HEK293 (cell line): ENCODE data around the gene FOXJ2.

Experiments used
- BCL11A ChIP-seq: fragments of 450-650 bp; formaldehyde crosslinking; IDR thresholded peaks from 2 replicates; pipeline ENCODE4 v1.5.1; 2016; ENCODE audit warnings: low read depth, missing biosample characterization, missing genetic modification characterization
- GLIS2 ChIP-seq: fragments of 450-650 bp; formaldehyde crosslinking; IDR thresholded peaks from 2 replicates; pipeline ENCODE4 v1.5.1; 2016; ENCODE audit warnings: missing biosample characterization, missing genetic modification characterization
- KLF7 ChIP-seq: fragments of 450-650 bp; formaldehyde crosslinking; IDR thresholded peaks from 2 replicates; pipeline ENCODE4 v1.5.1; 2016; ENCODE audit warnings: missing biosample characterization, missing genetic modification characterization, borderline replicate concordance
- SCRT1 ChIP-seq: fragments of 450-650 bp; formaldehyde crosslinking; IDR thresholded peaks from 2 replicates; pipeline ENCODE4 v1.5.1; 2016; ENCODE audit warnings: missing biosample characterization, missing genetic modification characterization, borderline replicate concordance
- SCRT2 ChIP-seq: fragments of 450-650 bp; formaldehyde crosslinking; IDR thresholded peaks from 2 replicates; pipeline ENCODE4 v1.5.1; 2016; ENCODE audit warnings: missing biosample characterization, missing genetic modification characterization
- ZBTB11 ChIP-seq: fragments of 450-650 bp; formaldehyde crosslinking; conservative IDR thresholded peaks from 2 replicates; pipeline ENCODE4 v1.5.1; 2016; ENCODE audit warnings: low read depth, missing biosample characterization, missing genetic modification characterization
- ZFHX2 ChIP-seq: fragments of 450-650 bp; formaldehyde crosslinking; conservative IDR thresholded peaks from 2 replicates; pipeline ENCODE4 v1.5.1; 2016; ENCODE audit warnings: missing biosample characterization, missing genetic modification characterization
- ZFP41 ChIP-seq: fragments of 450-650 bp; formaldehyde crosslinking; IDR thresholded peaks from 2 replicates; pipeline ENCODE4 v1.5.1; 2016; ENCODE audit warnings: missing biosample characterization, missing genetic modification characterization, borderline replicate concordance
- ZNF10 ChIP-seq: fragments of 450-650 bp; formaldehyde crosslinking; IDR thresholded peaks from 2 replicates; pipeline ENCODE4 v1.5.1; 2017; ENCODE audit warnings: missing biosample characterization, missing genetic modification characterization
- ZNF112 ChIP-seq: fragments of 450-650 bp; formaldehyde crosslinking; IDR thresholded peaks from 2 replicates; pipeline ENCODE4 v1.5.0; 2017; ENCODE audit warnings: missing biosample characterization, missing genetic modification characterization
- ZNF16 ChIP-seq: fragments of 450-650 bp; formaldehyde crosslinking; IDR thresholded peaks from 2 replicates; pipeline ENCODE4 v1.5.1; 2016; ENCODE audit warnings: low read depth, missing biosample characterization, missing genetic modification characterization
- ZNF211 ChIP-seq: fragments of 450-650 bp; formaldehyde crosslinking; IDR thresholded peaks from 2 replicates; pipeline ENCODE4 v1.5.1; 2016; ENCODE audit warnings: low read depth, missing biosample characterization, missing genetic modification characterization
- ZNF239 ChIP-seq: fragments of 450-650 bp; formaldehyde crosslinking; IDR thresholded peaks from 2 replicates; pipeline ENCODE4 v1.5.1; 2016; ENCODE audit warnings: missing biosample characterization, missing genetic modification characterization
- ZNF266 ChIP-seq: fragments of 450-650 bp; formaldehyde crosslinking; IDR thresholded peaks from 2 replicates; pipeline ENCODE4 v1.5.1; 2016; ENCODE audit warnings: missing biosample characterization, missing genetic modification characterization, low read depth
- ZNF302 ChIP-seq: fragments of 450-650 bp; formaldehyde crosslinking; IDR thresholded peaks from 2 replicates; pipeline ENCODE4 v1.5.1; 2016; ENCODE audit warnings: missing biosample characterization, missing genetic modification characterization, low read depth
- ZNF404 ChIP-seq: fragments of 450-650 bp; formaldehyde crosslinking; IDR thresholded peaks from 2 replicates; pipeline ENCODE4 v1.5.1; 2017; ENCODE audit warnings: missing biosample characterization, missing genetic modification characterization
- ZNF529 ChIP-seq: fragments of 450-650 bp; formaldehyde crosslinking; IDR thresholded peaks from 2 replicates; pipeline ENCODE4 v1.5.1; 2017; ENCODE audit warnings: missing genetic modification characterization, missing biosample characterization; ENCODE audit not compliant: insufficient replicate concordance
- ZNF571 ChIP-seq: fragments of 450-650 bp; formaldehyde crosslinking; IDR thresholded peaks from 2 replicates; pipeline ENCODE4 v1.5.0; 2017; ENCODE audit warnings: missing biosample characterization, missing genetic modification characterization
- ZNF624 ChIP-seq: fragments of 450-650 bp; formaldehyde crosslinking; IDR thresholded peaks from 2 replicates; pipeline ENCODE4 v1.5.1; 2017; ENCODE audit warnings: missing biosample characterization, missing genetic modification characterization
- ZNF626 ChIP-seq: fragments of 450-650 bp; sonication (Bioruptor Pico); formaldehyde crosslinking; IDR thresholded peaks from 2 replicates; pipeline ENCODE4 v1.5.1; 2018; ENCODE audit warnings: missing biosample characterization, missing genetic modification characterization, inconsistent platforms
- ZNF664 ChIP-seq: fragments of 450-650 bp; formaldehyde crosslinking; IDR thresholded peaks from 2 replicates; pipeline ENCODE4 v1.5.1; 2016; ENCODE audit warnings: missing biosample characterization, missing genetic modification characterization
- ZNF707 ChIP-seq: fragments of 450-650 bp; formaldehyde crosslinking; IDR thresholded peaks from 2 replicates; pipeline ENCODE4 v1.5.1; 2016; ENCODE audit warnings: missing biosample characterization, missing genetic modification characterization
- ZNF747 ChIP-seq: fragments of 450-650 bp; formaldehyde crosslinking; IDR thresholded peaks from 2 replicates; pipeline ENCODE4 v1.5.1; 2016; ENCODE audit warnings: missing biosample characterization, missing genetic modification characterization
- ZSCAN18 ChIP-seq: fragments of 450-650 bp; formaldehyde crosslinking; IDR thresholded peaks from 2 replicates; pipeline ENCODE4 v1.5.1; 2016; ENCODE audit warnings: missing biosample characterization, missing genetic modification characterization
- TF ChIP-seq, protein P1 (sequence below): fragments of 450-650 bp; formaldehyde crosslinking; IDR thresholded peaks from 2 replicates; pipeline ENCODE4 v1.5.1; 2016; ENCODE audit warnings: missing biosample characterization, missing genetic modification characterization, borderline replicate concordance
- TF ChIP-seq, protein P2 (sequence below): fragments of 450-650 bp; formaldehyde crosslinking; IDR thresholded peaks from 2 replicates; pipeline ENCODE4 v1.5.1; 2016; ENCODE audit warnings: missing biosample characterization, missing genetic modification characterization
- TF ChIP-seq, protein P3 (sequence below): fragments of 450-650 bp; formaldehyde crosslinking; IDR thresholded peaks from 2 replicates; pipeline ENCODE4 v1.5.1; 2017; ENCODE audit warnings: missing biosample characterization, missing genetic modification characterization

FOXJ2 gene

GRCh38 chr12:8038659-8039114 lies 6.2 kb downstream of the FOXJ2 start (continued):
- TF ChIP-seq SCRT1 (tag by site-specific recombination) (no peak), ZNF16 (no peak), ZNF529 (tag by site-specific recombination) (no peak), ZFP41 (no peak), SCRT2 (tag by site-specific recombination) (no peak), ZNF211 (no peak), ZNF266 (tag by site-specific recombination) (no peak), ZNF664 (tag by site-specific recombination) (no peak), ZNF747 (tag by site-specific recombination) (no peak), ZNF571 (no peak), ZNF626 (tag by site-specific recombination) (no peak), ZNF707 (tag by site-specific recombination) (no peak), KLF7 (no peak; the same call in 1 of the 2 replicates), ZNF112 (tag by site-specific recombination) (no peak), ZNF624 (no peak), BCL11A (tag by site-specific recombination) (no peak), ZNF404 (tag by site-specific recombination) (no peak), ZFHX2 (tag by site-specific recombination) (peak; percentile 99), ZSCAN18 (tag by site-specific recombination) (no peak), GLIS2 (tag by site-specific recombination) (peak; percentile 71), ZNF10 (tag by site-specific recombination) (peak; percentile 84), ZNF302 (tag by site-specific recombination) (no peak), ZNF239 (tag by site-specific recombination) (no peak), ZBTB11 (tag by site-specific recombination) (no peak)
- TF ChIP-seq, protein P1, sequence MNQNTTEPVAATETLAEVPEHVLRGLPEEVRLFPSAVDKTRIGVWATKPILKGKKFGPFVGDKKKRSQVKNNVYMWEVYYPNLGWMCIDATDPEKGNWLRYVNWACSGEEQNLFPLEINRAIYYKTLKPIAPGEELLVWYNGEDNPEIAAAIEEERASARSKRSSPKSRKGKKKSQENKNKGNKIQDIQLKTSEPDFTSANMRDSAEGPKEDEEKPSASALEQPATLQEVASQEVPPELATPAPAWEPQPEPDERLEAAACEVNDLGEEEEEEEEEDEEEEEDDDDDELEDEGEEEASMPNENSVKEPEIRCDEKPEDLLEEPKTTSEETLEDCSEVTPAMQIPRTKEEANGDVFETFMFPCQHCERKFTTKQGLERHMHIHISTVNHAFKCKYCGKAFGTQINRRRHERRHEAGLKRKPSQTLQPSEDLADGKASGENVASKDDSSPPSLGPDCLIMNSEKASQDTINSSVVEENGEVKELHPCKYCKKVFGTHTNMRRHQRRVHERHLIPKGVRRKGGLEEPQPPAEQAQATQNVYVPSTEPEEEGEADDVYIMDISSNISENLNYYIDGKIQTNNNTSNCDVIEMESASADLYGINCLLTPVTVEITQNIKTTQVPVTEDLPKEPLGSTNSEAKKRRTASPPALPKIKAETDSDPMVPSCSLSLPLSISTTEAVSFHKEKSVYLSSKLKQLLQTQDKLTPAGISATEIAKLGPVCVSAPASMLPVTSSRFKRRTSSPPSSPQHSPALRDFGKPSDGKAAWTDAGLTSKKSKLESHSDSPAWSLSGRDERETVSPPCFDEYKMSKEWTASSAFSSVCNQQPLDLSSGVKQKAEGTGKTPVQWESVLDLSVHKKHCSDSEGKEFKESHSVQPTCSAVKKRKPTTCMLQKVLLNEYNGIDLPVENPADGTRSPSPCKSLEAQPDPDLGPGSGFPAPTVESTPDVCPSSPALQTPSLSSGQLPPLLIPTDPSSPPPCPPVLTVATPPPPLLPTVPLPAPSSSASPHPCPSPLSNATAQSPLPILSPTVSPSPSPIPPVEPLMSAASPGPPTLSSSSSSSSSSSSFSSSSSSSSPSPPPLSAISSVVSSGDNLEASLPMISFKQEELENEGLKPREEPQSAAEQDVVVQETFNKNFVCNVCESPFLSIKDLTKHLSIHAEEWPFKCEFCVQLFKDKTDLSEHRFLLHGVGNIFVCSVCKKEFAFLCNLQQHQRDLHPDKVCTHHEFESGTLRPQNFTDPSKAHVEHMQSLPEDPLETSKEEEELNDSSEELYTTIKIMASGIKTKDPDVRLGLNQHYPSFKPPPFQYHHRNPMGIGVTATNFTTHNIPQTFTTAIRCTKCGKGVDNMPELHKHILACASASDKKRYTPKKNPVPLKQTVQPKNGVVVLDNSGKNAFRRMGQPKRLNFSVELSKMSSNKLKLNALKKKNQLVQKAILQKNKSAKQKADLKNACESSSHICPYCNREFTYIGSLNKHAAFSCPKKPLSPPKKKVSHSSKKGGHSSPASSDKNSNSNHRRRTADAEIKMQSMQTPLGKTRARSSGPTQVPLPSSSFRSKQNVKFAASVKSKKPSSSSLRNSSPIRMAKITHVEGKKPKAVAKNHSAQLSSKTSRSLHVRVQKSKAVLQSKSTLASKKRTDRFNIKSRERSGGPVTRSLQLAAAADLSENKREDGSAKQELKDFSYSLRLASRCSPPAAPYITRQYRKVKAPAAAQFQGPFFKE, result no peak
- TF ChIP-seq, protein P2, sequence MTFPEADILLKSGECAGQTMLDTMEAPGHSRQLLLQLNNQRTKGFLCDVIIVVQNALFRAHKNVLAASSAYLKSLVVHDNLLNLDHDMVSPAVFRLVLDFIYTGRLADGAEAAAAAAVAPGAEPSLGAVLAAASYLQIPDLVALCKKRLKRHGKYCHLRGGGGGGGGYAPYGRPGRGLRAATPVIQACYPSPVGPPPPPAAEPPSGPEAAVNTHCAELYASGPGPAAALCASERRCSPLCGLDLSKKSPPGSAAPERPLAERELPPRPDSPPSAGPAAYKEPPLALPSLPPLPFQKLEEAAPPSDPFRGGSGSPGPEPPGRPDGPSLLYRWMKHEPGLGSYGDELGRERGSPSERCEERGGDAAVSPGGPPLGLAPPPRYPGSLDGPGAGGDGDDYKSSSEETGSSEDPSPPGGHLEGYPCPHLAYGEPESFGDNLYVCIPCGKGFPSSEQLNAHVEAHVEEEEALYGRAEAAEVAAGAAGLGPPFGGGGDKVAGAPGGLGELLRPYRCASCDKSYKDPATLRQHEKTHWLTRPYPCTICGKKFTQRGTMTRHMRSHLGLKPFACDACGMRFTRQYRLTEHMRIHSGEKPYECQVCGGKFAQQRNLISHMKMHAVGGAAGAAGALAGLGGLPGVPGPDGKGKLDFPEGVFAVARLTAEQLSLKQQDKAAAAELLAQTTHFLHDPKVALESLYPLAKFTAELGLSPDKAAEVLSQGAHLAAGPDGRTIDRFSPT (tag by site-specific recombination), result no peak
- TF ChIP-seq, protein P3, sequence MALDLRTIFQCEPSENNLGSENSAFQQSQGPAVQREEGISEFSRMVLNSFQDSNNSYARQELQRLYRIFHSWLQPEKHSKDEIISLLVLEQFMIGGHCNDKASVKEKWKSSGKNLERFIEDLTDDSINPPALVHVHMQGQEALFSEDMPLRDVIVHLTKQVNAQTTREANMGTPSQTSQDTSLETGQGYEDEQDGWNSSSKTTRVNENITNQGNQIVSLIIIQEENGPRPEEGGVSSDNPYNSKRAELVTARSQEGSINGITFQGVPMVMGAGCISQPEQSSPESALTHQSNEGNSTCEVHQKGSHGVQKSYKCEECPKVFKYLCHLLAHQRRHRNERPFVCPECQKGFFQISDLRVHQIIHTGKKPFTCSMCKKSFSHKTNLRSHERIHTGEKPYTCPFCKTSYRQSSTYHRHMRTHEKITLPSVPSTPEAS (tag by site-specific recombination), result no peak
